Astrocyte (in vitro differentiated cells and primary cell): ENCODE results near the gene SYNDIG1L. TPM values are rescaled to one million over a fixed set of nuclear protein-coding genes. Genes with fewer than 3 reads are reported as not detected.
A peak's percentile ranks its signal among the peaks of the same experiment; 100 is the strongest.

ENCODE experiments used
- DNase-seq: peaks from one replicate; pipeline ENCODE4 v3.0.0-alpha.2; 2010; ENCODE audit warnings: low read depth
- FAIRE-seq: peaks from 2 replicates; lab custom pipeline; 2011; peaks lifted over from hg19 to GRCh38; lab: Jason Lieb, UNC
- H2AFZ ChIP-seq: 2 replicates; pipeline ENCODE4 v1.6.0; 2012; ENCODE audit warnings: low read depth, low read length, inconsistent platforms
- H3K27ac ChIP-seq: 2 replicates; pipeline ENCODE4 v1.5.1; 2011; ENCODE audit warnings: low read depth, low read length, inconsistent platforms
- H3K27me3 ChIP-seq: 2 replicates; pipeline ENCODE4 v1.6.0; 2011; ENCODE audit warnings: low read length, inconsistent platforms; ENCODE audit not compliant: insufficient read depth
- H3K36me3 ChIP-seq: 2 replicates; pipeline ENCODE4 v1.5.1; 2011; ENCODE audit warnings: low read length, inconsistent platforms; ENCODE audit not compliant: insufficient read depth
- H3K4me1 ChIP-seq: 2 replicates; pipeline ENCODE4 v1.5.1; 2011; ENCODE audit warnings: low read length, inconsistent platforms; ENCODE audit not compliant: insufficient read depth
- H3K4me2 ChIP-seq: 2 replicates; pipeline ENCODE4 v1.6.0; 2012; ENCODE audit warnings: low read length, inconsistent platforms
- H3K4me3 ChIP-seq: 2 replicates; pipeline ENCODE4 v1.5.1; 2011; ENCODE audit warnings: low read depth, mild to moderate bottlenecking, low read length, inconsistent platforms; ENCODE audit not compliant: insufficient read depth
- H3K79me2 ChIP-seq: 2 replicates; pipeline ENCODE4 v1.6.0; 2012; ENCODE audit warnings: mild to moderate bottlenecking, low read length, inconsistent platforms; ENCODE audit not compliant: insufficient read depth
- H3K9ac ChIP-seq: 2 replicates; pipeline ENCODE4 v1.6.0; 2012; ENCODE audit warnings: mild to moderate bottlenecking, low read length, inconsistent platforms
- H3K9me3 ChIP-seq: 2 replicates; pipeline ENCODE4 v1.5.1; 2012; ENCODE audit warnings: low read depth, mild to moderate bottlenecking, low read length, inconsistent platforms; ENCODE audit not compliant: insufficient read depth
- H4K20me1 ChIP-seq: 2 replicates; pipeline ENCODE4 v1.6.0; 2012; ENCODE audit warnings: low read length, inconsistent platforms; ENCODE audit not compliant: insufficient read depth
- H3K27ac Mint-ChIP-seq: one replicate; pipeline ENCODE4 v1.8.0; 2021; ENCODE audit warnings: mild to moderate bottlenecking, mixed read lengths; ENCODE audit not compliant: unreplicated experiment
- H3K27me3 Mint-ChIP-seq: one replicate; pipeline ENCODE4 v1.8.0; 2021; ENCODE audit warnings: low read depth, mixed read lengths; ENCODE audit not compliant: unreplicated experiment
- H3K36me3 Mint-ChIP-seq: one replicate; pipeline ENCODE4 v1.8.0; 2021; ENCODE audit warnings: low read depth, mixed read lengths; ENCODE audit not compliant: unreplicated experiment
- H3K4me1 Mint-ChIP-seq: one replicate; pipeline ENCODE4 v1.8.0; 2021; ENCODE audit warnings: low read depth, mixed read lengths; ENCODE audit not compliant: unreplicated experiment
- H3K4me3 Mint-ChIP-seq: one replicate; pipeline ENCODE4 v1.8.0; 2021; ENCODE audit warnings: mild to moderate bottlenecking, moderate library complexity, mixed read lengths; ENCODE audit not compliant: unreplicated experiment
- H3K9me3 Mint-ChIP-seq: one replicate; pipeline ENCODE4 v1.8.0; 2021; ENCODE audit warnings: mild to moderate bottlenecking, mixed read lengths; ENCODE audit not compliant: unreplicated experiment
- CTCF ChIP-seq: IDR thresholded peaks from 2 replicates; pipeline ENCODE4 v1.5.1; 2011; ENCODE audit warnings: low read depth, mild to moderate bottlenecking, inconsistent platforms, low read length, moderate library complexity; ENCODE audit not compliant: insufficient read depth
- EZH2 ChIP-seq: IDR thresholded peaks from 2 replicates; pipeline ENCODE4 v1.6.1; 2012; ENCODE audit warnings: mild to moderate bottlenecking, low read length, inconsistent platforms; ENCODE audit not compliant: insufficient read depth
- total RNA-seq: library from RNA; stranded (reverse); gene quantifications from 2 replicates; pipeline ENCODE4 v1.2.1, GENCODE V29; 2021

Gene SYNDIG1L
- total RNA-seq, 1 donor from 2014 or later = not detected

- H3K27ac ChIP-seq = no peak overlapping the region
- H3K4me3 ChIP-seq = no peak overlapping the region
- no peak overlapping the region for H3K27ac Mint-ChIP-seq
- no peaks in the 10 kb centered on the region for H3K9me3 ChIP-seq
- no peak for FAIRE-seq
- H3K4me3 Mint-ChIP-seq = no peak overlapping the region
- H3K4me1 ChIP-seq = peaks cover 4% of the 10 kb centered on the region
- peak overlapping the region; percentile 34 for H2AFZ ChIP-seq
- peaks cover 11% of the 10 kb centered on the region for H3K27me3 ChIP-seq
- no peaks in the 10 kb centered on the region for H3K36me3 Mint-ChIP-seq
- DNase-seq = peak; percentile 26
- H4K20me1 ChIP-seq = no peaks in the 10 kb centered on the region
- peak; percentile 98 for TF ChIP-seq CTCF
- TF ChIP-seq EZH2 = no peak
- H3K9ac ChIP-seq = no peak overlapping the region
- H3K36me3 ChIP-seq = no peaks in the 10 kb centered on the region
- no peaks in the 10 kb centered on the region for H3K79me2 ChIP-seq
- H3K4me1 Mint-ChIP-seq = peaks cover 2% of the 10 kb centered on the region
- peaks cover 17% of the 10 kb centered on the region for H3K27me3 Mint-ChIP-seq
- peak overlapping the region; percentile 45 for H3K4me2 ChIP-seq
- H3K9me3 Mint-ChIP-seq = no peaks in the 10 kb centered on the region
Measured at GRCh38 chr14:74362361-74362915, 63.6 kb downstream of the SYNDIG1L start.

GRCh38 chr14:74360163-74360562 is 65.8 kb downstream of the SYNDIG1L start:
- H3K4me3 ChIP-seq = no peak overlapping the region
- Mint-ChIP-seq H3K36me3 (no peaks in the 10 kb centered on the region), H3K4me3 (no peak overlapping the region), H3K4me1 (peaks cover 2% of the 10 kb centered on the region), H3K27me3 (peaks cover 27% of the 10 kb centered on the region), H3K9me3 (peaks cover 1% of the 10 kb centered on the region), H3K27ac (no peak overlapping the region)
- no peak overlapping the region for H2AFZ ChIP-seq
- no peaks in the 10 kb centered on the region for H3K36me3 ChIP-seq
- H3K79me2 ChIP-seq = no peaks in the 10 kb centered on the region
- no peak for DNase-seq
- H3K9me3 ChIP-seq = no peaks in the 10 kb centered on the region
- H4K20me1 ChIP-seq = no peaks in the 10 kb centered on the region
- no peak overlapping the region for H3K9ac ChIP-seq
- H3K27ac ChIP-seq = no peak overlapping the region
- no peak for TF ChIP-seq EZH2
- no peak for TF ChIP-seq CTCF
- no peak overlapping the region for H3K4me2 ChIP-seq
- H3K27me3 ChIP-seq = peaks cover 11% of the 10 kb centered on the region
- peaks cover 4% of the 10 kb centered on the region for H3K4me1 ChIP-seq
- FAIRE-seq = no peak

GRCh38 chr14:74358176-74358829 is 67.7 kb downstream of the SYNDIG1L start:
- H3K27me3 ChIP-seq = peaks cover 6% of the 10 kb centered on the region
- H3K4me2 ChIP-seq = no peak overlapping the region
- H3K36me3 Mint-ChIP-seq = no peaks in the 10 kb centered on the region
- no peak overlapping the region for H3K4me3 Mint-ChIP-seq
- DNase-seq = no peak
- H2AFZ ChIP-seq = no peak overlapping the region
- H3K4me1 ChIP-seq = peaks cover 4% of the 10 kb centered on the region
- FAIRE-seq = no peak
- no peaks in the 10 kb centered on the region for H3K79me2 ChIP-seq
- no peaks in the 10 kb centered on the region for H3K36me3 ChIP-seq
- TF ChIP-seq EZH2 = no peak
- no peak for TF ChIP-seq CTCF
- no peak overlapping the region for H3K4me3 ChIP-seq
- H3K9ac ChIP-seq = no peak overlapping the region
- H3K9me3 ChIP-seq = no peaks in the 10 kb centered on the region
- no peak overlapping the region for H3K27ac ChIP-seq
- H4K20me1 ChIP-seq = no peaks in the 10 kb centered on the region
- H3K27me3 Mint-ChIP-seq = peaks cover 27% of the 10 kb centered on the region
- H3K27ac Mint-ChIP-seq = no peak overlapping the region
- peaks cover 2% of the 10 kb centered on the region for H3K4me1 Mint-ChIP-seq
- H3K9me3 Mint-ChIP-seq = peaks cover 1% of the 10 kb centered on the region
